HCEC 1CT (cell line): ENCODE measurements around the gene ARRDC3.

Experiments
- DNase-seq: peaks from one replicate; pipeline ENCODE4 v3.0.0-alpha.2; 2017

ARRDC3 gene

GRCh38 chr5:91383956-91384300 lies 811 bp upstream of the ARRDC3 start:
- no peak for DNase-seq

- DNase-seq = peak; percentile 40
Observed at GRCh38 chr5:91382530-91383026, 539 bp downstream of the ARRDC3 start.

GRCh38 chr5:91381774-91382359 lies 1.2 kb downstream of the ARRDC3 start:
- peak; percentile 80 for DNase-seq

- no peak for DNase-seq
Observed at GRCh38 chr5:91381239-91381773, 1.8 kb downstream of the ARRDC3 start.

- peak; percentile 96 for DNase-seq
Observed at GRCh38 chr5:91380491-91381238, 2.5 kb downstream of the ARRDC3 start.

GRCh38 chr5:91379914-91380490 lies 3.1 kb downstream of the ARRDC3 start:
- peak; percentile 95 for DNase-seq

GRCh38 chr5:91379246-91379913 lies 3.7 kb downstream of the ARRDC3 start:
- no peak for DNase-seq

- DNase-seq = no peak
Observed at GRCh38 chr5:91378752-91379211, 4.3 kb downstream of the ARRDC3 start.

GRCh38 chr5:91374893-91375520 lies 8.1 kb downstream of the ARRDC3 start:
- no peak for DNase-seq

- no peak for DNase-seq
Observed at GRCh38 chr5:91373600-91373999, 9.5 kb downstream of the ARRDC3 start.

GRCh38 chr5:91373006-91373405 lies 10.1 kb downstream of the ARRDC3 start:
- no peak for DNase-seq

GRCh38 chr5:91369480-91369879 lies 13.6 kb downstream of the ARRDC3 start:
- DNase-seq = no peak

GRCh38 chr5:91367908-91368648 lies 15.0 kb downstream of the ARRDC3 start:
- no peak for DNase-seq

GRCh38 chr5:91367344-91367743 lies 15.8 kb downstream of the ARRDC3 start:
- DNase-seq = no peak

- no peak for DNase-seq
Observed at GRCh38 chr5:91366551-91366950, 16.6 kb downstream of the ARRDC3 start.

- DNase-seq = no peak
Observed at GRCh38 chr5:91365498-91365897, 17.6 kb downstream of the ARRDC3 start.

- no peak for DNase-seq
Observed at GRCh38 chr5:91362935-91363334, 20.2 kb downstream of the ARRDC3 start.

- DNase-seq = no peak
Observed at GRCh38 chr5:91361790-91362189, 21.3 kb downstream of the ARRDC3 start.

- no peak for DNase-seq
Observed at GRCh38 chr5:91361055-91361701, 21.9 kb downstream of the ARRDC3 start.

- DNase-seq = no peak
Observed at GRCh38 chr5:91359962-91360609, 23.0 kb downstream of the ARRDC3 start.

GRCh38 chr5:91357806-91358205 lies 25.3 kb downstream of the ARRDC3 start:
- DNase-seq = peak; percentile 21
